ENCODE measurements around the gene HSDL1.

The HSDL1 gene

DNA sequence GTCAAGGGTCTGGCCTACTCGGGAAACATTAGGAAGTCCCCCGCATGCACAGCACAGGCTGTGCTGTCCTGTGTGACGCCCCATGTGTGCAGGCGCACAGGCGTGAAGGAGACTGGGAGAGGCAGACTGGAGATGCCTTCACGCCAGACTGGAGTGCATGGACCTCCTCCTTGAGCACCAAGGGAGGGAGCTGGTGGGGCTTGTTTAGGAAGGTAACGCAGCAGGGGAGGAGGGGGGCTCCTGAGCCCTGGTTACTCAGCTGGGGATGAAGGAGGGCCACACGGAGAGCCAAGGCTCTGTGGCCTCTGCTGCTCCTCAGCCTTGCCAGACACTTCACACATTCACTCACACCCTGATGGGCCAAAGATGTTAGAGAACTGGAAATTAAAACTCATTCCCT is 7.7 kb downstream of the HSDL1 start:
- H3K36me3 ChIP-seq = no peaks in the 10 kb centered on the region
- intact Hi-C loops (cut with DNase I; ENCODE audit: low total_unique reads) = no loop called here
- no peaks in the 10 kb centered on the region for H3K27me3 ChIP-seq
- no peaks in the 10 kb centered on the region for H3K9me3 ChIP-seq
- TF ChIP-seq, protein P1, sequence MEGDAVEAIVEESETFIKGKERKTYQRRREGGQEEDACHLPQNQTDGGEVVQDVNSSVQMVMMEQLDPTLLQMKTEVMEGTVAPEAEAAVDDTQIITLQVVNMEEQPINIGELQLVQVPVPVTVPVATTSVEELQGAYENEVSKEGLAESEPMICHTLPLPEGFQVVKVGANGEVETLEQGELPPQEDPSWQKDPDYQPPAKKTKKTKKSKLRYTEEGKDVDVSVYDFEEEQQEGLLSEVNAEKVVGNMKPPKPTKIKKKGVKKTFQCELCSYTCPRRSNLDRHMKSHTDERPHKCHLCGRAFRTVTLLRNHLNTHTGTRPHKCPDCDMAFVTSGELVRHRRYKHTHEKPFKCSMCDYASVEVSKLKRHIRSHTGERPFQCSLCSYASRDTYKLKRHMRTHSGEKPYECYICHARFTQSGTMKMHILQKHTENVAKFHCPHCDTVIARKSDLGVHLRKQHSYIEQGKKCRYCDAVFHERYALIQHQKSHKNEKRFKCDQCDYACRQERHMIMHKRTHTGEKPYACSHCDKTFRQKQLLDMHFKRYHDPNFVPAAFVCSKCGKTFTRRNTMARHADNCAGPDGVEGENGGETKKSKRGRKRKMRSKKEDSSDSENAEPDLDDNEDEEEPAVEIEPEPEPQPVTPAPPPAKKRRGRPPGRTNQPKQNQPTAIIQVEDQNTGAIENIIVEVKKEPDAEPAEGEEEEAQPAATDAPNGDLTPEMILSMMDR (IDR thresholded peaks at IDR 0.05) = no peak
- DNase-seq = no peak
- H3K27ac ChIP-seq = no peak overlapping the region
- no peak overlapping the region for H3K4me3 ChIP-seq
- H3K4me1 ChIP-seq = no peaks in the 10 kb centered on the region

DNA sequence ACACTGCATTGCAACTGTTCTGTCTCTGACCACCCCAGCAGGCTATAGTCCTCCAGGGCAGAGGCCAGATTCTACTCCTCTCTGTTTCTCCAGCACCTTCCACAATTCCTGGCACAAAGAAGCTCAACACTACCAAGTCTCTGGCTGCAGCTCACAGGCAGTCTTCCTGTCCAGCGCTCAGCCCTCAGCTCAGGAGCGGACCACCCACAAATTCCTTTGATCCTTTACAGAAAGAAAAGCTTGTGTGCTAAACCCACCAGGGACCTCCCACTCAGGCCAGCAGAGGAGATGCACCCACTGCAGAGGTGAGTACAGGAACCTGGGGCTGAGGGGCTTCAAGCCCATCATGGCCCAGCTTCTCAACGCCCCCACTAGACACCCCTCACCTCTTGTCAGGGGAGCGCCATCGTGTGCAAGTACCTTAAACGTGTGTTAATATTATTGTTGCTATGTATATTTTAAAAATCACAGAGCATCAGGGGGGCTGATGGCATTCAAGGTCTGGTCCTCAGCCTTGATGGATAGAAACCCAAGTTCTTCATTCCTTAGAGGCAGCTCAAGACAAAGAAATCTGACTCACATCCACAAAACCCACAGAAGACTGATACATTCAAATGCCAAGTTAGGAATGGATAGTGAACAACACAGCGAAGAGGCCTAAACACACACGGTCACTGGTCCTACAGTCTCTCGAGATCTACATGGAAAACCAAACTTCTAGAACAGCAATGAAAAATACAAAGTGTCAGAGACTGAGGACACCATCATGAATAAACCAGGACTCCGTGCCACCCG is 8.4 kb downstream of the HSDL1 start:
- no peaks in the 10 kb centered on the region for H3K27me3 ChIP-seq
- H3K9me3 ChIP-seq = no peaks in the 10 kb centered on the region
- TF ChIP-seq, protein P1 (IDR thresholded peaks at IDR 0.05) = no peak
- no peaks in the 10 kb centered on the region for H3K36me3 ChIP-seq
- no peak for DNase-seq
- no peaks in the 10 kb centered on the region for H3K4me1 ChIP-seq
- H3K4me3 ChIP-seq = no peak overlapping the region
- no peak overlapping the region for H3K27ac ChIP-seq
- intact Hi-C loops (cut with DNase I; ENCODE audit: low total_unique reads) = no loop called here

DNA sequence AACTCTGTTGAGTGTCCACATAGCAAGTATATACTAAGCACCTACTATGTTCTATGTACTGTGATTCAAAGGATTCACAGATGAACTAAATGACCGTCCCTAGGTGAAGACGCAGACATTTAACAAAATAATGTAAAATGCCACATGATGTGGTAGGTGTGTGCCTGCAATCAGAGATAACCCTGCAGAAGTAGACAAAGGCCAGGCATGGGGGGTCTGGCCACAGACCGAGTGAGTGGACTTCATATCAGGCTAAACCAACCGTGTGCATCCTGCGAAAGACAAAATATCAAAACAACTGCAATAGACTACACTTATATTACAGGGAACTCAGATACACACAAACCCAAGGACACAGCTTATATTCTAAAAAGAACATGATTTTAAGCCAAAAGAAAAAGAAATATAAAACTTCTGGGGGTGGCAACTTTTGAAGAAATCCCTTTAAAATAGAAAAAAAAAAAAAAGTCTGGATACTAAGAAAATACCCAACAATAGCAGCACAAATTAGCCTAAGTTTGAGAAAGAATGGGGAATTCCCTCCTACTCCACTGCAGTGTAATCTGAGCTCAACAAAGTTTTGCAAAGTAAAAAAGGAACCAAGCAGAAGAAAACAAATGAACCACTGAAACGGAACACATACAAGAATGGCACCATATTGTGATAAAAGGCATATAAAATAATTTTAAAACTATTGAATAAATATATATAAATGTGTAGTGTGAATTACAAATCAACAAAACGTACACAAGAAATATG is 12.3 kb downstream of the HSDL1 start:
- no peak overlapping the region for H3K27ac ChIP-seq
- peaks cover 16 to 29% (median 28%) of the 10 kb centered on the region in 3 donors for H3K36me3 ChIP-seq
- intact Hi-C loops (cut with DNase I; ENCODE audit: low total_unique reads) = no loop called here
- TF ChIP-seq, protein P1 (IDR thresholded peaks at IDR 0.05) = no peak
- H3K27me3 ChIP-seq = no peaks in the 10 kb centered on the region
- H3K4me1 ChIP-seq = no peaks in the 10 kb centered on the region
- no peak for DNase-seq
- H3K4me3 ChIP-seq = no peak overlapping the region
- no peaks in the 10 kb centered on the region for H3K9me3 ChIP-seq

DNA sequence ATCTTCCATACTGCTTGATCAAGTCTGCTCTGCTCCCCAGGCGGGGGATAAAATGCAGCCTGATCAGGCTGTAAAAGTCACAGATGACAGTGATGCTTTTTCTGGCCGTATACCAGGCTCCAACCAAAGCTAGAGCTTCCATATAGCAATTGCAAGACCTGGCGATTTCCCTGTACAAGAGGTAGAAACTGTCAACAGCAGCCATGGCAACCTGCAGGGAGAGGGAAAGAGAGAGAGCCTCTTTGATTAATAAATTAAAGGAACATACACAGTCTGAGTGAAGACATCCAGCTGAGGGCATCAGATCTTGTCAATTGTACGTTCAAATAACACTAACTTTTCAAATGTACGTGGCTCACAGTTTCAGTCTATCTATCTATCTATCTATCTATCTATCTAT is 13.9 kb downstream of the HSDL1 start:
- Histone ChIP-seq H3K27ac (no peak overlapping the region), H3K4me1 (no peaks in the 10 kb centered on the region), H3K4me3 (no peak overlapping the region), H3K36me3 (peaks cover 16 to 32% (median 28%) of the 10 kb centered on the region in 3 donors), H3K9me3 (no peaks in the 10 kb centered on the region), H3K27me3 (no peaks in the 10 kb centered on the region)
- no peak for DNase-seq
- TF ChIP-seq, protein P1 (IDR thresholded peaks at IDR 0.05) = no peak
- intact Hi-C loops (cut with DNase I; ENCODE audit: low total_unique reads) = no loop called here

DNA sequence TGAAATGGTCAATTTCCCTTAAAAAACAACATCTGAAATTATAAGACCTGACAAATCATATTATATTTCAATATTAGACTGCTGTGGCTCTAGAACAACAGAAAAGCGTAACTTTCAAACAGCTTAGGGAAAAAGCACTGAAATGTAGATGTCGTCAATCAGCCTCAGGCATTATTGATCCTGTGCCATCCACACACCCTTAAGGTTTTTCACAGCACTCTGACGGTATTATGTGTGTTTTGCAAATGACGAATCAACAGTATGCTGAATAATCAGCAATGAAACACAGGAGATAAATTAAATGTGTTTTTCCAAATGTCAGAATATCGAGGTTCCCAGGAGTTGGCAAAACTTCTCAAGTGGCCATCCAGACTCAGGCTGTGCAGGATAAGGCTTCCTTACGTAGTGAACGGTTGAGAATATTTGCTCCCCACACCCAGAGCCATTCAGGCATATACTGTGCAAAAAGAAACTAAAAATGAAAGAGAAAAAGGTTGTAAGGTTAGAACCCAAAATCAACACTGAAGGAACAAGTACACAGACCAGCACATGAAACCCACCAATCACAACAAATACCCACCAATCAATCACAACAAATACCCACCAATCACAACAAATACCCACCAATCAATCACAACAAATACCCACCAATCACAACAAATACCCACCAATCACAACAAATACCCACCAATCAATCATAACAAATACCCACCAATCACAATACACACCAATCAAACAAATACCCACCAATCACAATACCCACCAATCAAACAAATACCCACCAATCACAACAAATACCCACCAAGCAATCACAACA is 20.5 kb downstream of the HSDL1 start:
- Histone ChIP-seq H3K27me3 (no peaks in the 10 kb centered on the region), H3K9me3 (no peaks in the 10 kb centered on the region), H3K4me3 (no peak overlapping the region), H3K36me3 (peaks cover 15 to 49% (median 31%) of the 10 kb centered on the region in 3 donors), H3K27ac (no peak overlapping the region), H3K4me1 (no peaks in the 10 kb centered on the region)
- TF ChIP-seq, protein P1 (IDR thresholded peaks at IDR 0.05) = no peak
- intact Hi-C loops (cut with DNase I; ENCODE audit: low total_unique reads) = no loop called here
- DNase-seq = no peak

Measured in tibial artery (tissue), 4 donors.